Right renal cortex interstitium (tissue), 3 donors: ENCODE data around the gene DDX1. TPM values are rescaled to one million over a fixed set of nuclear protein-coding genes. Genes with fewer than 3 reads are reported as not detected.
"Not testable (repeated sequence)": the region's sequence is repeated elsewhere in the genome, so short reads cannot be mapped to it uniquely, and the experiment has no call there.

ENCODE experiments used
- DNase-seq, 3 donors: peaks; one replicate each; pipeline ENCODE4 v3.0.0-alpha.2; 2013; ENCODE audit warnings: low read depth in 3 of 3, low spot score in 2 of 3
- polyA plus RNA-seq, 3 donors: library from polyadenylated mRNA; unstranded; fragments of 120-200 nt; gene quantifications; one replicate each; pipeline ENCODE4 v1.2.1, GENCODE V29; 2013; ENCODE audit not compliant: insufficient read length in 3 of 3

The DDX1 gene
- polyA plus RNA-seq, 3 donors: 187 to 201 (median 201) TPM

GRCh38 chr2:15614545-15615300 is 23.1 kb downstream of the DDX1 start:
- DNase-seq: no peak

- no peak for DNase-seq
These were observed 23.7 kb downstream of the DDX1 start for GRCh38 chr2:15615301-15615920.

GRCh38 chr2:15616429-15616828 is 24.8 kb downstream of the DDX1 start:
- no peak for DNase-seq

- no peak for DNase-seq
These were observed 25.4 kb downstream of the DDX1 start for GRCh38 chr2:15616850-15617777.

- DNase-seq: no peak
These were observed 26.2 kb downstream of the DDX1 start for GRCh38 chr2:15617778-15618448.

- no peak for DNase-seq
These were observed 26.8 kb downstream of the DDX1 start for GRCh38 chr2:15618449-15618855.

- no peak for DNase-seq
These were observed 27.4 kb downstream of the DDX1 start for GRCh38 chr2:15619076-15619475.

GRCh38 chr2:15619510-15619909 is 27.8 kb downstream of the DDX1 start:
- DNase-seq: no peak

GRCh38 chr2:15619938-15620337 is 28.3 kb downstream of the DDX1 start:
- no peak for DNase-seq

- DNase-seq: no peak
These were observed 28.7 kb downstream of the DDX1 start for GRCh38 chr2:15620340-15620739.

GRCh38 chr2:15620857-15621471 is 29.3 kb downstream of the DDX1 start:
- DNase-seq: no peak

GRCh38 chr2:15621472-15621870 is 29.8 kb downstream of the DDX1 start:
- not testable (repeated sequence) for DNase-seq

GRCh38 chr2:15622214-15622613 is 30.5 kb downstream of the DDX1 start:
- no peak for DNase-seq

- DNase-seq: no peak
These were observed 31.2 kb downstream of the DDX1 start for GRCh38 chr2:15622614-15623480.

GRCh38 chr2:15623481-15623796 is 31.8 kb downstream of the DDX1 start:
- no peak for DNase-seq

GRCh38 chr2:15623898-15624541 is 32.4 kb downstream of the DDX1 start:
- no peak for DNase-seq

GRCh38 chr2:15624903-15625302 is 33.2 kb downstream of the DDX1 start:
- DNase-seq: no peak

GRCh38 chr2:15625344-15626036 is 33.8 kb downstream of the DDX1 start:
- no peak for DNase-seq
